Hepatic stellate cell (primary cell): ENCODE results near the gene GUCY1A1.

Experiments
- DNase-seq: peaks from one replicate; pipeline ENCODE4 v3.0.0; 2011; ENCODE audit warnings: low spot score

GUCY1A1 gene

GRCh38 chr4:155692361-155692760 is 25.7 kb downstream of the GUCY1A1 start:
- no peak for DNase-seq

- DNase-seq: no peak
Observed at GRCh38 chr4:155693015-155693663, 26.5 kb downstream of the GUCY1A1 start.

- DNase-seq: no peak
Observed at GRCh38 chr4:155694100-155694785, 27.6 kb downstream of the GUCY1A1 start.

- DNase-seq: no peak
Observed at GRCh38 chr4:155696226-155696625, 29.6 kb downstream of the GUCY1A1 start.

GRCh38 chr4:155696726-155697125 is 30.1 kb downstream of the GUCY1A1 start:
- no peak for DNase-seq

GRCh38 chr4:155701827-155702226 is 35.2 kb downstream of the GUCY1A1 start:
- no peak for DNase-seq

- DNase-seq: no peak
Observed at GRCh38 chr4:155703486-155704247, 37.0 kb downstream of the GUCY1A1 start.

- DNase-seq: no peak
Observed at GRCh38 chr4:155704841-155705404, 38.3 kb downstream of the GUCY1A1 start.

- no peak for DNase-seq
Observed at GRCh38 chr4:155705664-155706063, 39.0 kb downstream of the GUCY1A1 start.

GRCh38 chr4:155706147-155706546 is 39.5 kb downstream of the GUCY1A1 start:
- no peak for DNase-seq

GRCh38 chr4:155707251-155707650 is 40.6 kb downstream of the GUCY1A1 start:
- no peak for DNase-seq

- no peak for DNase-seq
Observed at GRCh38 chr4:155708782-155709181, 42.1 kb downstream of the GUCY1A1 start.

- no peak for DNase-seq
Observed at GRCh38 chr4:155709918-155710317, 43.3 kb downstream of the GUCY1A1 start.

GRCh38 chr4:155711556-155711955 is 44.9 kb downstream of the GUCY1A1 start:
- no peak for DNase-seq

- no peak for DNase-seq
Observed at GRCh38 chr4:155712846-155713245, 46.2 kb downstream of the GUCY1A1 start.

GRCh38 chr4:155713911-155714310 is 47.3 kb downstream of the GUCY1A1 start:
- no peak for DNase-seq

GRCh38 chr4:155722336-155722735 is 55.7 kb downstream of the GUCY1A1 start:
- DNase-seq: no peak

GRCh38 chr4:155722816-155723499 is 56.3 kb downstream of the GUCY1A1 start:
- no peak for DNase-seq

- DNase-seq: no peak
Observed at GRCh38 chr4:155724731-155725130, 58.1 kb downstream of the GUCY1A1 start.

GRCh38 chr4:155734065-155734464 is 67.4 kb downstream of the GUCY1A1 start:
- DNase-seq: no peak

GRCh38 chr4:155734951-155735350 is 68.3 kb downstream of the GUCY1A1 start:
- no peak for DNase-seq

GRCh38 chr4:155735496-155735895 is 68.8 kb downstream of the GUCY1A1 start:
- no peak for DNase-seq
